Measurements from ENCODE around the gene RFX3. TPM values are rescaled to one million over a fixed set of nuclear protein-coding genes. Genes with fewer than 3 reads are reported as not detected.

The RFX3 gene
- total and polyA plus RNA-seq, 4 donors: 0.30 to 4.6 (median 1.5) TPM

DNA sequence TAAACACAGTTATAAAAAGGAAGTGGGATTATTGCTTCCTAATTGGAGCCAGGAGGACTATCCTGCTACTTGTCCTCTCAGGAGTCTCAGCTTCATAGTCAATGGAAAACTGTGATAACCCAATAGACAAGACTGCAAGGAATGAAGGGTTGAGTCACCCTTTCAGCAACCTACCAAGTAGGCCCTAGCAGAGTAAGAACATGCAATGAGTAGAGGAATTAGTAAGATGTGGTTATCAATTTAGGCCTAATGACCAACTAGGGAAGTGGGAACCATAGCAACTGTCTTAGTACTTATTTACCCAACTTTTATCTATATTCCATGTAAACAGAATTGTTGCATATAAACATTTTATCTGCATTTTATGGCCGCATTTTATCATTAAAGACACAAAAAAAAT lies 310.1 kb downstream of the RFX3 start:
- H3K9me3 ChIP-seq (ENCODE audit: control insufficient read depth in 4 of 4, low read length in 3 of 4): no peaks in the 10 kb centered on the region
- TF ChIP-seq FOXA1 (IDR thresholded peaks at IDR 0.05) (no peak), GABPA (IDR thresholded peaks at IDR 0.05 in 1 of 2, conservative IDR thresholded peaks at IDR 0.05 in 1 of 2) (no peak), EGR1 (IDR thresholded peaks at IDR 0.05; ENCODE audit: low read depth in 2 of 2) (no peak), NR2F2 (IDR thresholded peaks at IDR 0.05) (no peak), RAD21 (IDR thresholded peaks at IDR 0.05) (no peak), SP1 (IDR thresholded peaks at IDR 0.05) (no peak), HNF4G (IDR thresholded peaks at IDR 0.05) (no peak)
- TF ChIP-seq, protein P1, sequence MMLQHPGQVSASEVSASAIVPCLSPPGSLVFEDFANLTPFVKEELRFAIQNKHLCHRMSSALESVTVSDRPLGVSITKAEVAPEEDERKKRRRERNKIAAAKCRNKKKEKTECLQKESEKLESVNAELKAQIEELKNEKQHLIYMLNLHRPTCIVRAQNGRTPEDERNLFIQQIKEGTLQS (IDR thresholded peaks at IDR 0.05): no peak
- no peaks in the 10 kb centered on the region for H3K4me1 ChIP-seq (ENCODE audit: control insufficient read depth in 4 of 4, insufficient read depth in 4 of 4, low read length in 3 of 4)
- no peak for DNase-seq (ENCODE audit: low spot score)
- H3K27ac ChIP-seq (ENCODE audit: low read depth in 1 of 2, low read length in 2 of 2): no peak overlapping the region
- H3K27me3 ChIP-seq (ENCODE audit: control insufficient read depth in 4 of 4, insufficient read depth in 4 of 4, low read length in 3 of 4): peaks cover 0 to 7% (median 0%) of the 10 kb centered on the region in 4 donors
- no peaks in the 10 kb centered on the region for H3K36me3 ChIP-seq (ENCODE audit: control insufficient read depth in 4 of 4, insufficient read depth in 3 of 4, low read depth in 1 of 4, low read length in 3 of 4)
- no peak overlapping the region for H3K4me3 ChIP-seq (ENCODE audit: low read depth in 1 of 3, low read length in 3 of 3)
- 36% methylated on average over 1 of the region's 1 CpG for WGBS
- H3K9ac ChIP-seq (ENCODE audit: low read depth in 1 of 2, low read length in 2 of 2): no peak overlapping the region

DNA sequence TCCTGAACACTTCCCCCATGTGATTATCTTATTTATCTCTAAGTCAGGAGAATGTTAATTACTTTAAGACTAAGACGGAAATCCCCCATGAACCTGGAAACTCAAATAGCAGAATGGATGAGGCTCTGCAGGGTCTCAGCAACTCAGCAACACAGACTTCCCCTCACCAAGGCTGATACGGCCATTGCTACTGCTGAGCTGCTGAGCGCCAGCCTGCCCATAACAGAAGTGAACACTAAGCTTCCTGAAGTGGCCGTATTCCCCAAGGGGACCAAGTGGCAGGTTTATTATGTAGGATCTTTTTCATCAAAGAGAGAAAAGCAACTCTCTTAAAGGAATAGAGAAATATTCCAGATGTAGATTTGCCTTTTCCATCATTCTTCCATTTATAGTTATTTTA lies 311.1 kb downstream of the RFX3 start:
- no peak overlapping the region for H3K27ac ChIP-seq (ENCODE audit: low read depth in 1 of 2, low read length in 2 of 2)
- no peak overlapping the region for H3K9ac ChIP-seq (ENCODE audit: low read depth in 1 of 2, low read length in 2 of 2)
- H3K9me3 ChIP-seq (ENCODE audit: control insufficient read depth in 4 of 4, low read length in 3 of 4): no peaks in the 10 kb centered on the region
- no peaks in the 10 kb centered on the region for H3K36me3 ChIP-seq (ENCODE audit: control insufficient read depth in 4 of 4, insufficient read depth in 3 of 4, low read depth in 1 of 4, low read length in 3 of 4)
- peaks cover 0 to 7% (median 0%) of the 10 kb centered on the region in 4 donors for H3K27me3 ChIP-seq (ENCODE audit: control insufficient read depth in 4 of 4, insufficient read depth in 4 of 4, low read length in 3 of 4)
- H3K4me1 ChIP-seq (ENCODE audit: control insufficient read depth in 4 of 4, insufficient read depth in 4 of 4, low read length in 3 of 4): no peaks in the 10 kb centered on the region
- H3K4me3 ChIP-seq (ENCODE audit: low read depth in 1 of 3, low read length in 3 of 3): no peak overlapping the region
- TF ChIP-seq, protein P2, sequence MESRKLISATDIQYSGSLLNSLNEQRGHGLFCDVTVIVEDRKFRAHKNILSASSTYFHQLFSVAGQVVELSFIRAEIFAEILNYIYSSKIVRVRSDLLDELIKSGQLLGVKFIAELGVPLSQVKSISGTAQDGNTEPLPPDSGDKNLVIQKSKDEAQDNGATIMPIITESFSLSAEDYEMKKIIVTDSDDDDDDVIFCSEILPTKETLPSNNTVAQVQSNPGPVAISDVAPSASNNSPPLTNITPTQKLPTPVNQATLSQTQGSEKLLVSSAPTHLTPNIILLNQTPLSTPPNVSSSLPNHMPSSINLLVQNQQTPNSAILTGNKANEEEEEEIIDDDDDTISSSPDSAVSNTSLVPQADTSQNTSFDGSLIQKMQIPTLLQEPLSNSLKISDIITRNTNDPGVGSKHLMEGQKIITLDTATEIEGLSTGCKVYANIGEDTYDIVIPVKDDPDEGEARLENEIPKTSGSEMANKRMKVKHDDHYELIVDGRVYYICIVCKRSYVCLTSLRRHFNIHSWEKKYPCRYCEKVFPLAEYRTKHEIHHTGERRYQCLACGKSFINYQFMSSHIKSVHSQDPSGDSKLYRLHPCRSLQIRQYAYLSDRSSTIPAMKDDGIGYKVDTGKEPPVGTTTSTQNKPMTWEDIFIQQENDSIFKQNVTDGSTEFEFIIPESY (IDR thresholded peaks at IDR 0.05): no peak
- no peak for TF ChIP-seq HNF4A (conservative IDR thresholded peaks at IDR 0.05)
- no peak for TF ChIP-seq REST (IDR thresholded peaks at IDR 0.05)
- TF ChIP-seq, protein P3, sequence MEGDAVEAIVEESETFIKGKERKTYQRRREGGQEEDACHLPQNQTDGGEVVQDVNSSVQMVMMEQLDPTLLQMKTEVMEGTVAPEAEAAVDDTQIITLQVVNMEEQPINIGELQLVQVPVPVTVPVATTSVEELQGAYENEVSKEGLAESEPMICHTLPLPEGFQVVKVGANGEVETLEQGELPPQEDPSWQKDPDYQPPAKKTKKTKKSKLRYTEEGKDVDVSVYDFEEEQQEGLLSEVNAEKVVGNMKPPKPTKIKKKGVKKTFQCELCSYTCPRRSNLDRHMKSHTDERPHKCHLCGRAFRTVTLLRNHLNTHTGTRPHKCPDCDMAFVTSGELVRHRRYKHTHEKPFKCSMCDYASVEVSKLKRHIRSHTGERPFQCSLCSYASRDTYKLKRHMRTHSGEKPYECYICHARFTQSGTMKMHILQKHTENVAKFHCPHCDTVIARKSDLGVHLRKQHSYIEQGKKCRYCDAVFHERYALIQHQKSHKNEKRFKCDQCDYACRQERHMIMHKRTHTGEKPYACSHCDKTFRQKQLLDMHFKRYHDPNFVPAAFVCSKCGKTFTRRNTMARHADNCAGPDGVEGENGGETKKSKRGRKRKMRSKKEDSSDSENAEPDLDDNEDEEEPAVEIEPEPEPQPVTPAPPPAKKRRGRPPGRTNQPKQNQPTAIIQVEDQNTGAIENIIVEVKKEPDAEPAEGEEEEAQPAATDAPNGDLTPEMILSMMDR (IDR thresholded peaks at IDR 0.05; ENCODE audit: low read depth, low read length, missing input control): no peak
- TF ChIP-seq EGR1 (IDR thresholded peaks at IDR 0.05; ENCODE audit: low read depth in 2 of 2): no peak
- TF ChIP-seq HNF4G (IDR thresholded peaks at IDR 0.05): no peak
- no peak for TF ChIP-seq YY1 (IDR thresholded peaks at IDR 0.05)
- no peak for TF ChIP-seq FOXA1 (IDR thresholded peaks at IDR 0.05)
- TF ChIP-seq SP1 (IDR thresholded peaks at IDR 0.05): no peak
- WGBS: 59% methylated on average over 4 of the region's 4 CpGs
- DNase-seq (ENCODE audit: low spot score): no peak

All from liver (tissue), 9 donors.